Stimulated activated CD8-positive, alpha-beta memory T cell treated with anti-CD3 and anti-CD28 coated beads, Interleukin-15, amount 100 ng/mL, for 1 hour (primary cell): ENCODE results near the gene RUBCNL.

Source experiments
- DNase-seq: peaks from one replicate; pipeline ENCODE4 v3.0.0-alpha.2; 2020; ENCODE audit warnings: low read depth

The RUBCNL gene

DNA sequence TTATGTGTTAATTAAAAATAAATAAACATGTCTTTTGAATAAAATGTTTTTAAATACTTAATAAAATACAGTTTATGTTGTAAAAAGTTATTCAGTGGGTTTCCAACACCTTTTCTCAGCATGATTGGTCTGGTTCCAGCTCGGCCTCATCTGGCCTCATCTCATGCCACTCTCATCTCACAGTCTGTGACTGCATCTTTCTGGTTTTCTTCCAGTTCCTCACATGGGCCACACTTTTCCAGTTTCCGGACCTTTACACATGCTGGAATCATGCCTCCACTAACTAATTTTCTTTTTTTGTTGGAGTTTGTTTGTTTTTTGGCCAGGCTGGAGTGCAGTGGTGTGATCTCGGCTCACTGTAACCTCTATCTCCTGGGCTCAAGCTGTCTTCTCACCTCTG, 82.5 kb downstream of the RUBCNL start:
- no peak for DNase-seq

DNA sequence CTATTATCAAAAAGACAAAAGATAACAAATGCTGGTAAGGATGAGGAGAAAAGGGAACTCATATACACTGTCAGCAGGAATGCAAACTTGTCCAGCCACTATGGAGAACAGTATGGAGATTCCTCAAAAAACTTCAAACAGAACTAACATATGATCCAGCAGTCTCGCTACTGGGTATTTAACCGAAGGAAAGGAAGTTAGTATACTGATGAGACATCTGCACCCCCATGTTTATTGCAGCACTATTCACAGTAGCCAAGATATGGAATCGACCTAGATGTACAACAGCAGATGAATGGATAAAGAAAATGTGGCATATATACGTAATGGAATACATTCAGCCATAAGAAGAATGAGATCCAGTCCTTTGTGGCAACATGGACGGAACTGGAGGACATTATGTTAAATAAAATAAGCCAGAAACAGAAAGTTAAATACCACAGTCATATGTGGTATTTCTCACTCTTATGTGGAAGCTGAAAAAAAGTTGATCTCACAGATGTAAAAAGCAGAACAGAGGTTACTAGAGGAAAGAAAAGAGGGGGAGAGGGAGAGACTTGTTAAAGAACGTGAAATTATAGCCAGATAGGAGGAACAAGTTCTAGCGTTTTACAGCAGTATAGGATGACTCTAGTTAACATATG, 83.2 kb downstream of the RUBCNL start:
- DNase-seq = no peak

DNA sequence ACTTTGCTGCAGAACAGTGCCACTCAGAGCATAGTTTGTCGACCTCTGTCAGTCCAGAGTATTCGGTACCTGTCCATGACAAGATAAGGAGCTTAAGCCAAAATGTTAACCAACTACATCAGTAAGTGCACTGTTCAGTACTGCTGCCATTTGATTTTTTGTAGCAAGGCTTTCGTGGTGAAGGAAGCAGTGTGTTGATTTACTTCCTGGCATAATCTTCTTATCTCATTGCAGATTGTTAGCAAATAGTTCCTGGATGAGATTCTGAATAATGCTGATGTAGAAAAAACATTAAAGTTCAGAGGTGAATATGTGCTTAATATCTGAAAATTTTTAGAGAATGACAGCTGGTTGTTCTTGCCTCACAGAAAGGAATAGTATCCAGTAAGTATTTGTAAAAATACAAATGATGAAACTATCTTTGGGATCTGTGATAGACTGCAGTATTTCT, 89.7 kb downstream of the RUBCNL start:
- DNase-seq = no peak

DNA sequence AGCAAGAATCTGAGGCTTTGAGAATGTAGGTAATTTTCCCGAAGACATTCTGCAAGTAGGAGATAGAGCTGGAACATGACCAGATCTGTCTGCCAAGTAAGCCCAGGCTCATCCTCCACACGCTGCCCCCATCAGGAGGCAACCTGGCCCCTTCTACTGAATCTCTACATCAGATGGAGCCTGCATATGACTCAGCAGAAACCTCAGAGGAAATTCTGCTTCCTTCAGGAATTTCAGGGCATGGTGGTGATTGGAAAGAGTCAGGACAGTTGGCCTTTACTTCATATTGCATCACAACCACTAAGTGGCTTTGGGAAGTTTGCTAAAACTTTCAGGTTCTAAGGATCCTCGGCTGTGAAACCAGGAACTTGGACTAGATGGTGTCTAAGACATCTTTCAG, 90.1 kb downstream of the RUBCNL start:
- no peak for DNase-seq

GRCh38 chr13:46296115-46296822, 90.8 kb downstream of the RUBCNL start:
- no peak for DNase-seq

DNA sequence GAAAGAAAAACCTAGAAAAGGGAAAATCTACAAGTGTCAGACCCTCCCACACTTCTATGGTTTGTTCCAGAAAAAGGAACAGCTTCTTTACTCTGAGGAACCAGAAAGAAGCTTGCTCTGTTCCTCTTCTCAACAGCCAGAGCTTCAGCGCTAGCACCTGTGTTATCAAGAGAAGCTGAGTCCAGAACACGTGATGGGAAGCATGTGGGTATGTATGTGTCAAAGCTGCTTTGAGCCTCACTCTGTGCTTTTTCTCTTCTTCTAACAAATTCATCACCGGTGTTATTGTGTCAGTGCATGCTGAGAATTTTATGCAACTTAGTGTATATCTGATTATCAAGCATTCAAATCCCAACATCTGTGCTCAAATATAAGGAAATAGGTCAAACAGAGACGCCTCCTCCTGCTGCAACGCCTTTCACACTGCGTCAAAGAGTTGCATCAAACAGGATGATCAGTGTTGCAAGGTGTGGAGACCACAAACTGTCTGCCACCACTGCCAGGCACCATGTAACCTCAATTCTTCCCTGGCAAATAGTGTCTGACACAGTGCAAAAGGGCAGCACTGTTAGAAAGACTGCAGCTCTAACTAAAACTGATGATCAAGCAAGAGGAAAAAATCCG, 91.4 kb downstream of the RUBCNL start:
- DNase-seq = peak; percentile 26

DNA sequence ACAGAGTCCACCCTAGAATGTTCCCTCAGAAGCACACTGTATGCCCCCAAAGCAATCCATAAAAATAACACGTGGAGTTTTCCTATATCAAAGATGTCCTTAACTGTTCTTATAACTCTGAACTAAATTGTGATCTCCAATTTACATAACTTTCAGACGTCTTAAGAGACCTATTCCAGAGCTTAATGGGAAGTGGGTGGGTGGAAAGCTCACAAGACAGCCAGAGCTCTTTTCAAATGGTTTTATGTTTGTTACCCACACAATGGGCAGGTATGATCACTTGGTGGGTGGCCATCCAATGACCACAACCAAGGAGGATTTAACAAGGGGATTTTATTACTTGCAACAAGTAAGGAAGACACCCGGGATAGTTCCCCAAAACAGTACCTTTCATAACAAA, 93.6 kb downstream of the RUBCNL start:
- no peak for DNase-seq
